Coronary artery (tissue), 2 donors: ENCODE measurements around the gene ARHGAP24.

Source experiments
- DNase-seq: peaks from one replicate; pipeline ENCODE4 v3.0.0-alpha.2; 2017; ENCODE audit warnings: low spot score
- H3K27ac ChIP-seq, 2 donors: fragments of 200-600 bp; sonication (generic); one replicate each; pipeline ENCODE4 v1.5.1; 2016 to 2019
- H3K4me3 ChIP-seq: fragments of 200-600 bp; sonication (generic); 2 replicates; pipeline ENCODE4 v1.5.1; 2016; ENCODE audit warnings: mild to moderate bottlenecking, moderate library complexity
- CTCF ChIP-seq: fragments of 200-600 bp; sonication (generic); IDR thresholded peaks from one replicate; pipeline ENCODE4 v1.5.1; 2019; ENCODE audit warnings: antibody characterized with exemption

Gene ARHGAP24

GRCh38 chr4:86032476-86033022 lies 557.6 kb downstream of the ARHGAP24 start:
- Histone ChIP-seq H3K27ac (peak overlapping the region; percentile 81 to 88), H3K4me3 (peak overlapping the region; percentile 41)
- TF ChIP-seq CTCF = no peak
- DNase-seq = peak; percentile 72

GRCh38 chr4:86033171-86033570 lies 558.2 kb downstream of the ARHGAP24 start:
- peak; percentile 88 for DNase-seq
- H3K4me3 ChIP-seq = peak overlapping the region; percentile 41
- H3K27ac ChIP-seq = peak overlapping the region; percentile 81 to 88
- no peak for TF ChIP-seq CTCF

- no peak for TF ChIP-seq CTCF
- Histone ChIP-seq H3K4me3 (no peak overlapping the region), H3K27ac (no peak overlapping the region)
- DNase-seq = no peak
Measured at GRCh38 chr4:86034616-86035015, 559.7 kb downstream of the ARHGAP24 start.

GRCh38 chr4:86035688-86036087 lies 560.7 kb downstream of the ARHGAP24 start:
- DNase-seq = no peak
- no peak overlapping the region for H3K4me3 ChIP-seq
- no peak overlapping the region for H3K27ac ChIP-seq
- TF ChIP-seq CTCF = no peak

- no peak overlapping the region for H3K27ac ChIP-seq
- no peak for DNase-seq
- TF ChIP-seq CTCF = no peak
- no peak overlapping the region for H3K4me3 ChIP-seq
Measured at GRCh38 chr4:86036736-86037135, 561.8 kb downstream of the ARHGAP24 start.

- DNase-seq = no peak
- H3K27ac ChIP-seq = no peak overlapping the region
- TF ChIP-seq CTCF = no peak
Measured at GRCh38 chr4:86038037-86038436, 563.1 kb downstream of the ARHGAP24 start.

GRCh38 chr4:86043755-86044592 lies 569.0 kb downstream of the ARHGAP24 start:
- Histone ChIP-seq H3K4me3 (no peak overlapping the region), H3K27ac (no peak overlapping the region)
- DNase-seq = no peak
- TF ChIP-seq CTCF = peak; percentile 42

More at GRCh38 chr4:86038037-86038436, 563.1 kb downstream of the ARHGAP24 start:
- H3K4me3 ChIP-seq = no peak overlapping the region
